ENCODE measurements around the gene SGPP2.

DNA sequence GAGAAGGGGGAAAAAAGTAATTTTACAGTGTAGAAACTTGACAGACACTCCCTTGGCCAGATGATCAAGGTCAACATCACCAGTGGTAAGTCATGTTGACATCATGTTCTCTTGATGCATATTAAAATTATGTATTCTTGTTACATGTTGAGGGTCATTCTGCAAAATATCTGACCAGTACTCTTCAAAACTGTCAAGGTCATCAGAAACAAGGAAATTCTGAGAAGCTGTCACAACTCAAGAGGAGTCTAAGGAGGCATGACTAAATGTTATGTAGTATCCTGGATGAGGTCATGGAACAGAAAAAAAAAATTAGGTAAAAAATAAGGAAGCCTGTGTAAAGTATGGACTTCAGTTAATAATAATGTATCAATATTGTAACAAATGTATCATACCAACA is 6.3 kb downstream of the SGPP2 start:
- TF ChIP-seq, protein P1, sequence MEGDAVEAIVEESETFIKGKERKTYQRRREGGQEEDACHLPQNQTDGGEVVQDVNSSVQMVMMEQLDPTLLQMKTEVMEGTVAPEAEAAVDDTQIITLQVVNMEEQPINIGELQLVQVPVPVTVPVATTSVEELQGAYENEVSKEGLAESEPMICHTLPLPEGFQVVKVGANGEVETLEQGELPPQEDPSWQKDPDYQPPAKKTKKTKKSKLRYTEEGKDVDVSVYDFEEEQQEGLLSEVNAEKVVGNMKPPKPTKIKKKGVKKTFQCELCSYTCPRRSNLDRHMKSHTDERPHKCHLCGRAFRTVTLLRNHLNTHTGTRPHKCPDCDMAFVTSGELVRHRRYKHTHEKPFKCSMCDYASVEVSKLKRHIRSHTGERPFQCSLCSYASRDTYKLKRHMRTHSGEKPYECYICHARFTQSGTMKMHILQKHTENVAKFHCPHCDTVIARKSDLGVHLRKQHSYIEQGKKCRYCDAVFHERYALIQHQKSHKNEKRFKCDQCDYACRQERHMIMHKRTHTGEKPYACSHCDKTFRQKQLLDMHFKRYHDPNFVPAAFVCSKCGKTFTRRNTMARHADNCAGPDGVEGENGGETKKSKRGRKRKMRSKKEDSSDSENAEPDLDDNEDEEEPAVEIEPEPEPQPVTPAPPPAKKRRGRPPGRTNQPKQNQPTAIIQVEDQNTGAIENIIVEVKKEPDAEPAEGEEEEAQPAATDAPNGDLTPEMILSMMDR (IDR thresholded peaks at IDR 0.05), result no peak
- TF ChIP-seq EZH2 (IDR thresholded peaks at IDR 0.05), result no peak
- no peak for TF ChIP-seq EZH2phosphoT487 (IDR thresholded peaks at IDR 0.05)
